NCI-H1092 (cell line): Measurements from ENCODE around the gene HOXA11.

Experiments used
- DNase-seq: peaks from one replicate; lab custom pipeline; 2025; lab: John Stamatoyannopoulos, UW

Gene HOXA11

GRCh38 chr7:27169658-27170425, 15.2 kb downstream of the HOXA11 start:
- peak; percentile 82 for DNase-seq

DNA sequence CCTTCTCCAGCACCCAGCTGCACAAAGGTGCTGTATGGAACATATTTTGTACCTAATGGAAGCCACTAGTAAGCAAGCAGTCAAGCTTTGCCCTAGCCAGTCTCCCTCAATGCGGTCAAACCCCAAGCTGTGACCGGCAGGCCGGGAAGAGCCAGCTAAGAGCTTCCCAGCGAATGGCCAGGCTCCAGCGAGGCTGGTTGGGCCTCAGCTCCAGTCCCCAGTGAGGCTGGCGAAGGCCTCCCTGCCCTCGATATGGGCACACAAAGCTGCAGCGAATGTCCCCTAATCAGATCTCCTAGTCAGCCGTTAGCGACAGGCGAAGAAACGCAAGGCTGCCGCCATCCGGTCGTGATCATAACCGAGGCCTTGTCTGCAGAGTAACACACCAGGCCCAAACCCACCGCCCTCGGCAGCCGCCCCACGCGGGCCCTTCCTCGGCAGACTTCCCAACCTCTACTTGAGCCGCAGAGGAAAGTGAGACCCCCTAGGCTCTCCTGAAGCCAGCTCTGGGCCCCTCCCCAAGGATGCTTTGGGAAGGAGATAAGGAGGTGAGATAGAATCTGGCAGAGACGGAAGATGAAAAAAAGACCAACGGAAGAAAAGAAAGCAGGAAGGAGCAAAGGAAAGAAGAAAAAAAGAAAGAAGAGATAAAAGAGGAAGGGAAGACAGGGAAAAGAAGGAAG, 16.6 kb downstream of the HOXA11 start:
- DNase-seq = peak; percentile 73

DNA sequence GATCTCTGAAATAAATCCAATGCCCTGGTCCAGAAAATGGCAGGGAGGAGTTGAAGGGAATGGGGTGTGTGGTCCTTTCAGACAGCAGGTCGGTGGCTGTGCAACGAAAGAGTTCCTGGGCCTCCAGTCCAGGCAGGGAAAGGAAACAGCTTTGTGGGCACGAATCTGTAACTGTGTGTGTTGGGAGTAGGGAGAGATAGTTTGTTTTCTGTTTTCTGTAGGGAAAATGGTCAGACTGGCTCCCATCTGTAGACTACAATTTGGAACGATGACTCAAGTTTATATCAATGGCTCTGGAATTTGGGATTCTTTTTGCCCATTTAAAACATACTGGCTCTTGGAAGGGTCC, 17.1 kb downstream of the HOXA11 start:
- no peak for DNase-seq

- DNase-seq = no peak
These were observed 18.2 kb downstream of the HOXA11 start for GRCh38 chr7:27166531-27167505.

GRCh38 chr7:27165996-27166530, 19.0 kb downstream of the HOXA11 start:
- DNase-seq = peak; percentile 48

- DNase-seq = peak; percentile 61
These were observed 19.7 kb downstream of the HOXA11 start, which contains the start of gene HOXA9 for GRCh38 chr7:27165089-27165995. Gene HOXA9, minus strand, starts transcription at chr7:27165537. Its CDS starts 80 bp downstream, at chr7:27165457.

DNA sequence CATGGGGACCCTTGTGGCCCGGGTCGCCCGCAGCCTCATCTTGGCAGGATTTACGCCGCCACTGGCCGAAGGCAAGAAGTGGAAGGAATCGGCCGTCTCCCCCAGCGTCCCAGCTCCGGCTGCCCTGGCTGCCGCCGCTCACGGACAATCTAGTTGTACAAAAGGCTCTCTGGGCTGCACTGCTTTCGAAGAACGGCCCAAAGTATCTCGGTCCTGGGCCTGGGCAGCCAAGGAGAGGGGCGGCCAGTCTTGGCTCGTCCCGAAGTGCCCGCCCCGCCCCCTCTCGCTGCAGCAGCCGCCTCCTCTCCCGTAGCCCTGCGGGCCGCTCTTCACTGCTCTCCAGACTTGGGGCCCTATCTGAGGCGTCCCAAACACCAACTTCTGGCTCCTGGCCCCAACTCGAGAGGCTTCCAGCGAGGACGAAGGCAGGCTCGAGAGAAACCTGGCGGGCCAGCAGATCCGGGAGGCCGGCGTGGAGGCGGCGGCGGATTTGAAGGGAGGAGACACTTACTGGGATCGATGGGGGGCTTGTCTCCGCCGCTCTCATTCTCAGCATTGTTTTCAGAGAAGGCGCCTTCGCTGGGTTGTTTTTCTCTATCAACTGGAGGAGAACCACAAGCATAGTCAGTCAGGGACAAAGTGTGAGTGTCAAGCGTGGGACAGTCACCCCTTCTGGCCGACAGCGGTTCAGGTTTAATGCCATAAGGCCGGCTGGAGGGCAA, 20.5 kb downstream of the HOXA11 start:
- no peak for DNase-seq

DNA sequence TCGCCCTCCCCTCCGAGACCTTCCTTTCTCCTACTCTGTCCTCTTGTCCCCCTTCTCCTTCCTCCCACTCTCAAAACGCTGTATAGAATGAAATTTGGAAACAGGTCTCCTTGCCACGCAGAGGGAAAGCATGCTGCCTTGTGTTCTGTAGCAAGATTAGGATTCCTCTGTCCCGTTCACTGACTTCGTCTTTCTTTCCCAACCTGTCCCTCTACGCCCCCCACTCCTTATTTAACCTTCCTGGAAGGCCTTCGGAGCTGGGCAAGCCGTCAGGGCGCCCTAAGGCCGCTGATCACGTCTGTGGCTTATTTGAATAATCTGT, 21.0 kb downstream of the HOXA11 start:
- no peak for DNase-seq

- DNase-seq = no peak
These were observed 21.6 kb downstream of the HOXA11 start for GRCh38 chr7:27163288-27164044.

DNA sequence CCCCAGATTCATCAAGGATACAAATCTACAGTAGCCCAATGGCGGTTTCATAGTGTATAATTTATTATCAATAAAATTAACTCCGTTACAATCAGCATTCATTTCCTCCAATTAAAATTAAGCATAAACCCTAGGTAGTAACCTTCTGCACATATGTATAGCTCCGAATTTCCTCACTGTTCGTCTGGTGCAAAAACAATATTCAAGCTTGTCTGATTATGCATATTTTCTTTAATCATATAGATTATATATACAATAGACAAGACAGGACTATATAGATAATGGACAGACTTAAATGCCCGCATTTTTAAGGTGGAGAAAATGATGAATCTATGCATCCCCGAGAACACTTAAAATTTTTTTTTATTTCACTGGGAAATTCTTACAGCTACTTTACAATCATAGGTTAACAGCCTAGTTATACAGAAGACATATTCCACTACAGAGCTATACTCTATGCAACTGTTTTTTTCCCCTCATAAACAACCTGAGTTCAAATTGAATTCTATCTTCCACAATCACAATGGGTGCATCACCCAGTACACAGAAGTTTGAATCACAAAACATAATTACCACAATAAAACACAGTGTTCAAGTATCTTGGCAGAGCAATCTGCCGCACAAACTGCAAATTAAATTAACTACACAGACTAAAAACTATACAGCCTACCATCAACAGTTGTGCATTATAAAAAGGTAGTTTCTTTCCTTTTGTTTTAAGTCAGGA, 22.3 kb downstream of the HOXA11 start:
- no peak for DNase-seq

GRCh38 chr7:27161721-27162560, 23.1 kb downstream of the HOXA11 start:
- DNase-seq = no peak

DNA sequence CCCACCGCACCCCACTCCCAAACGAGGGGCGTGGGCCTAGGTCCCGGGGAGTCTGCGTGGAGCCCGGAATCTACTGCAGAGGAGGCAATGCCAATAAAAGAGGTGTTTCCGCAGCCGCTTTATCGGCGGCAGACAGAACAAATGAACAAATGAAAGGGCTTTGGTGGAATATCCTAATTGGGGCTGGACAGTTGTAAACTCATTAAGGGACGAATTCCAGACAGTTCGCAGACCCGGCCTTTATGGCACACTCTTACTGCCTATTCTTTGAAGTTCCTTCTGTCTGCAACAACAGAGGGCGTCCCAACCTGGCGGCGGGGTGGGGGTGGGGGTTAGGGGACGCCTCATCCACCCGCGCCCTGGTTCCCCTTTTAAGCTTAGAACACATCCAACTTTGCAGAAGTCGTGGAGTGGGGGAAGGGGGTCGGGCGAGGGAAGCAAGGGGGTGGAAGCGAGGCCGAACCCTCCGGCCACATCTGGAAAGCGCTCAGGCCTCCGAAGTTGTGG, 23.8 kb downstream of the HOXA11 start:
- DNase-seq = no peak

- DNase-seq = peak; percentile 82
These were observed 24.4 kb downstream of the HOXA11 start for GRCh38 chr7:27160546-27161213.

GRCh38 chr7:27160145-27160545, 24.9 kb downstream of the HOXA11 start:
- peak; percentile 59 for DNase-seq

DNA sequence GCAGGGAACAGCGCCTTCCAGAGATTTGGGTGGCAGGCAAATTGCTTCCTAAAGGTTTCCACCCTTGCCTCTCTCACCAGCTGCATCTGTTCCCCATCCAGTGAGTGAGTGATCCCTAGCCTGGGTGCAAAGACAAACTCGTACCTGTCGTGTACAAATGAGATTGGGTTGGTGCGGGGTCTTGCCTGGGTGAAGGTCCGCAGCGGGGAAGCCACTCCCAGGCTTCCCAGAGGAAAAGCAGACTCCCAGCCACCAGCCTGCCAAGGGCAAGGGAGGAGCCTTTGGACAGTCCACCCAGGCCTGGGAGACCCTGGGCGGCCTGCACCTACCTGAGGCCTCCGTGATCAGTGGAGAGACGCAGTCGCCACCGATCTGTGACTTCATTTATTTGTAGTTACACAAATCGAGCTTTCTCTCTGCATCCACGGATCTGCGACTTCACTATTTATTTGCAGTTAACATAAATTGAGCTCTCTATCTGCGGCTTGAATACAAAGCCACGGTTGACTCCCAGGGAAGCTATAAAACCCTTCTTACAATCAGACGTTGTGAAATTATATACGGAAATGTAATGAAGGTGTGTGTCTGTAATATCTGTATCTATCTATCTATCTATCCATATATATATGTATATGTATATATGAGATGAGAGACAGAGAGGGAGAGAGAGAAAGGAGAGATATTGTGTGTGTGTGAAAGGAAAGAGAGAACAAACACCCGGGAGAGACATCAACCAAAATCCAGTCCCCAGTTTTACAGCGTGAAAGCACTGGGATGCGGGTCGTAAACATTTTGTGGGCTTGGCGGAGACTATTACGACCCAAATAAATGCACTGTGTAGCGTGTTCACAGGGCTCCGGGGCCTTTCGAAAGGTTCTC, 25.5 kb downstream of the HOXA11 start:
- no peak for DNase-seq
